BJ (cell line): ENCODE data around the gene CEP85L. TPM values are rescaled to one million over a fixed set of nuclear protein-coding genes. Genes with fewer than 3 reads are reported as not detected.

Experiments
- CTCF ChIA-PET: fragments of 350-600 bp; formaldehyde crosslinking; extraction: SDS; loops from one replicate; lab custom pipeline; 2021; ENCODE audit warnings: antibody characterized with exemption, inconsistent platforms; lab: Yijun Ruan, JAX
- POLR2A ChIA-PET: fragments of 300-600 bp; sonication (Branson Sonifier 250); formaldehyde crosslinking; extraction: SDS; loops from one replicate; lab custom pipeline; 2021; ENCODE audit warnings: antibody characterized with exemption; lab: Charles Lee
- DNase-seq: peaks from one replicate; pipeline ENCODE4 v3.0.0-alpha.2; 2011; ENCODE audit warnings: low read depth
- H3K27me3 ChIP-seq: 2 replicates; pipeline ENCODE4 v1.6.0; 2011; ENCODE audit warnings: low read length; ENCODE audit not compliant: control insufficient read depth, insufficient read depth
- H3K36me3 ChIP-seq: 2 replicates; pipeline ENCODE4 v1.5.1; 2011; ENCODE audit warnings: low read length; ENCODE audit not compliant: control insufficient read depth, insufficient read depth
- H3K4me3 ChIP-seq: 2 replicates; pipeline ENCODE4 v1.5.1; 2011; ENCODE audit warnings: low read depth, mild to moderate bottlenecking, control low read depth, low read length
- polyA plus RNA-seq: library from polyadenylated mRNA; depleted of rRNA; stranded (reverse); fragments of >200 nt; gene quantifications from 2 replicates; pipeline ENCODE4 v1.2.3, GENCODE V29; 2011
- TF ChIP-seq, protein P1 (sequence below): IDR thresholded peaks from 2 replicates; pipeline ENCODE4 v1.5.1; 2011; ENCODE audit warnings: low read depth, mild to moderate bottlenecking, control low read depth, inconsistent platforms, low read length, moderate library complexity; ENCODE audit not compliant: insufficient read depth

Gene CEP85L
- polyA plus RNA-seq, 1 experiment, result 2.6 TPM

DNA sequence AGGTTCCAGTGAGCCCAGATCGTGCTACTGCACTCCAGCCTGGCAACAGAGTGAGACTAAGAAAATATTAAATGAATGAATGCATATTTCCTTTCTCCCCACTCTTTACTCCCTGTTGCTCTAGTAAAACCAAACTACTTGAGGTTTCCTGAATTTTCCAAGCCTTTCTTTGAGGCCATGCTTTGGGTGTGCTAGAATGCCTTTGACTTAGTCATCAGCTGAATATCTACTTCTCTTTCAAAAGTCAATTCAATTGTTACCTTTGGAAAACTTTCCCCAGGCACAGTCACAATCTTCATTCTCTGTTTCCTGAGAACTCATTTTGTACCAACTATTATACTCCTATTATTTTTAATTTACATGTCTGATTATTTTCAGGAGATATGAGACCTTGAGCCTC, 27.5 kb upstream of the CEP85L start:
- no peak overlapping the region for H3K4me3 ChIP-seq
- TF ChIP-seq, protein P1, sequence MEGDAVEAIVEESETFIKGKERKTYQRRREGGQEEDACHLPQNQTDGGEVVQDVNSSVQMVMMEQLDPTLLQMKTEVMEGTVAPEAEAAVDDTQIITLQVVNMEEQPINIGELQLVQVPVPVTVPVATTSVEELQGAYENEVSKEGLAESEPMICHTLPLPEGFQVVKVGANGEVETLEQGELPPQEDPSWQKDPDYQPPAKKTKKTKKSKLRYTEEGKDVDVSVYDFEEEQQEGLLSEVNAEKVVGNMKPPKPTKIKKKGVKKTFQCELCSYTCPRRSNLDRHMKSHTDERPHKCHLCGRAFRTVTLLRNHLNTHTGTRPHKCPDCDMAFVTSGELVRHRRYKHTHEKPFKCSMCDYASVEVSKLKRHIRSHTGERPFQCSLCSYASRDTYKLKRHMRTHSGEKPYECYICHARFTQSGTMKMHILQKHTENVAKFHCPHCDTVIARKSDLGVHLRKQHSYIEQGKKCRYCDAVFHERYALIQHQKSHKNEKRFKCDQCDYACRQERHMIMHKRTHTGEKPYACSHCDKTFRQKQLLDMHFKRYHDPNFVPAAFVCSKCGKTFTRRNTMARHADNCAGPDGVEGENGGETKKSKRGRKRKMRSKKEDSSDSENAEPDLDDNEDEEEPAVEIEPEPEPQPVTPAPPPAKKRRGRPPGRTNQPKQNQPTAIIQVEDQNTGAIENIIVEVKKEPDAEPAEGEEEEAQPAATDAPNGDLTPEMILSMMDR, result no peak
- H3K36me3 ChIP-seq, result no peaks in the 10 kb centered on the region
- DNase-seq, result no peak
- ChIA-PET CTCF (no interaction called here), POLR2A (no interaction called here)
- no peaks in the 10 kb centered on the region for H3K27me3 ChIP-seq

DNA sequence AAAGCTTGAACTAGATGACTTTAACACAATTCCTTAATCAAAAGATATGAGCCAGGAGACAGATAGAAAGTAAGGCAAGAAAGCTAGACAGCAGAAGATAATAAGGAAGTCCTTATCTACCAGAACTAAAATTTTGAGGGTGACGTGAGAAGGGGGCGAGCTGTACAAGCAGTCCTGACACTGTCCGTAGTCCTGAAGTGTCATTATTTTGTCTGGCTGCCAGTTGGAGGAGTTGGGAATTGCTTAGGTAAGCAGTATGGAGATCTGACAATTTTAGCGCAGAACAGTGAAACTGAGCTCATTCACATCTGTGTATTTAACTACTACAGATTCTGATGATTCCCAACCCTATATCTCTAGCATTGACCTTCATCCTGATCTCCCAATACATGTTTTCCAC, 25.8 kb upstream of the CEP85L start:
- ChIA-PET POLR2A (no interaction called here), CTCF (interaction anchor here (1.1 kb wide), 1 partner anchor 123 kb away, joined by 4 read pairs; no protein-coding TSS in a partner anchor)
- H3K36me3 ChIP-seq, result no peaks in the 10 kb centered on the region
- H3K27me3 ChIP-seq, result no peaks in the 10 kb centered on the region
- TF ChIP-seq, protein P1, result no peak
- DNase-seq, result no peak
- H3K4me3 ChIP-seq, result no peak overlapping the region

DNA sequence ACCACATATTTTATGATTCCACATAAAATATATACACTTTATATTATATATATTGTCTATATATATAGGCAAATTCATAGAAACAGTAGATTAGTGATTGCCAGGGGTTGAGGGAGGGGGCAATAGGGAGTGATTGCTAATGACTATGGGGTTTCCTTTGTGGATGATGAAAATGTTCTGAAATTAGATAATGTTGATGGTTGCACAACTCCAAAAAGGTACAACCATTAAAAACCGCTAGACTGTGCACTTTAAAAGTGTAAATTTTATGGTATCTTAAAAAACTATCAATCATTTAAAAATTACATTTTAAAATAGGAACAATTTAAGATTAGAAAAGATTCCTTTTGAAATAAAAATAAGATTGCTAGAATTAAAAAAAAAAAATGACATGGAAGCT, 23.8 kb upstream of the CEP85L start:
- ChIA-PET POLR2A (no interaction called here), CTCF (no interaction called here)
- Histone ChIP-seq H3K36me3 (no peaks in the 10 kb centered on the region), H3K4me3 (no peak overlapping the region), H3K27me3 (no peaks in the 10 kb centered on the region)
- no peak for DNase-seq
- TF ChIP-seq, protein P1, result no peak

DNA sequence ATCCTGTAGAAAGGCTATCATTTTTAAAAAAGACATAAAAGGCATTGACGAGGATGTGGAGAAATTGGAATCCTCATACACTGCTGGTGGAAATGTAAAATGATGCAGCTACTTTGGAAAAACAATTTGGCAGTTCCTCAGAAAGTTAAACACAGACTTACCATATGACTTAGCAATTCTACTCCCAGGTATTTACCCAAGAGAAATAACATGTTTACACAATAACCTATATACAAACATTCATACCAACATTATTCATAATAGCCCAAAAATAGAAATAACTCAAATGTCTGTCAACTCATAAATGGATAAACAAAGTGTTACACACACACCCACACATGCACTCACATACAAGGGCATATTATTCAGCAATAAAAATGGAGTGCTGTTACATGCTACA, 23.4 kb upstream of the CEP85L start:
- H3K27me3 ChIP-seq, result no peaks in the 10 kb centered on the region
- DNase-seq, result no peak
- no peaks in the 10 kb centered on the region for H3K36me3 ChIP-seq
- TF ChIP-seq, protein P1, result no peak
- ChIA-PET POLR2A (no interaction called here), CTCF (interaction anchor here (1.2 kb wide), 1 partner anchor 10 kb away, joined by 3 read pairs; no protein-coding TSS in a partner anchor)
- H3K4me3 ChIP-seq, result no peak overlapping the region

DNA sequence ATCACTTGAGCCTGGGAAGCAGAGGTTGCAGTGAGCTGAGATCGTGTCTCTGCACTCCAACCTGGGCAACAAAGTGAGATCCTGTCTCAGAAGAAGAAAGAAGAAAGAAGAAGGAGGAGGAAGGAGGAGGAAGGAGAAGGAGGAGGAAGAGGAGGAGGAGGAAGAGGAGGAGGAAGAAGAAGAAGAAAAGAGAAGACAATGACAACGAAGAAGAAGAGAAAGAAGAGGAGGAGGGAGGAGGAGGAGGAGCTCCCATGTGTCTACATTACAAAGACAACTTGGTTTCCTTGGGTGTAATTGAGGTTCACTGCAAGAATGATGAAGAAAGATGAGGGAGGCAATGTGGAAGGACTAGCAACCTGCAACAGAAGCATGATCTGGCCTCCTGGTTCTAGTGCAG, 21.3 kb upstream of the CEP85L start:
- POLR2A ChIA-PET, result no interaction called here
- DNase-seq, result no peak
- no peak overlapping the region for H3K4me3 ChIP-seq
- no peaks in the 10 kb centered on the region for H3K27me3 ChIP-seq
- H3K36me3 ChIP-seq, result no peaks in the 10 kb centered on the region
- TF ChIP-seq, protein P1, result no peak
- CTCF ChIA-PET, result no interaction called here
